ENCODE data around the gene PYY. TPM values are rescaled to one million over a fixed set of nuclear protein-coding genes. Genes with fewer than 3 reads are reported as not detected.

PYY gene
- total and polyA plus RNA-seq, 4 donors: 0.20 to 1.1 TPM; not detected in 2

DNA sequence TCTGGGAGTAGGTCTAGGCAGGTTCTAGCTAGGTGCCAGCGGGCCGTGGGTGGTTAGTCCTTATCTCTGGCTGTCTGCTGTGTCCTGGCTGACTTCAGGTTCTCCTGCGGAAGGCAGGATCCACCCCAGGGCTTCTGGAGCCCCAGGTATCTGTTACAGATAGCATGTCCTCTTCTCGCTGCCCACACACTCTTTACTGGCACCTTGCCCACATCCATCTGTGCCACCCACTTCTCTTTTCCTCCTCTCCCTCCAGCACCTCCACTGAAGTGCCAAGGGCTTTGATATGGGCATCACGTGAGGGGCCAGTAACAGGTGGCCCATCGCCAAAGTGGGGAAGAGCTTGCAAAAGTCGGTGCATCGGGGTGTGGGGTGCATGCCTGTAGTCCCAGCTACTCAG, 41.8 kb downstream of the PYY start:
- DNase-seq (no peak), ATAC-seq (ENCODE audit: low FRiP score) (no peak)
- no peaks in the 10 kb centered on the region for H3K27me3 ChIP-seq (ENCODE audit: control insufficient read depth in 1 of 2, insufficient read depth in 2 of 2, low read length in 1 of 2)
- H3K9me3 ChIP-seq (ENCODE audit: control insufficient read depth, low read length): no peaks in the 10 kb centered on the region
- no peaks in the 10 kb centered on the region for H3K4me1 ChIP-seq (ENCODE audit: control insufficient read depth in 1 of 2, insufficient read depth in 2 of 2, low read length in 2 of 2)
- no peaks in the 10 kb centered on the region for H3K36me3 ChIP-seq (ENCODE audit: control insufficient read depth in 1 of 2, insufficient read depth in 2 of 2, low read length in 1 of 2)
- 49 to 59% methylated on average over 8 of the region's 8 CpGs for WGBS, 2 donors
- H3K4me3 ChIP-seq (ENCODE audit: low read length in 2 of 2): no peak overlapping the region
- no peak overlapping the region for H3K27ac ChIP-seq (ENCODE audit: low read depth in 1 of 2, low read length in 2 of 2)
- intact Hi-C loops (cut with DNase I): no loop called here

DNA sequence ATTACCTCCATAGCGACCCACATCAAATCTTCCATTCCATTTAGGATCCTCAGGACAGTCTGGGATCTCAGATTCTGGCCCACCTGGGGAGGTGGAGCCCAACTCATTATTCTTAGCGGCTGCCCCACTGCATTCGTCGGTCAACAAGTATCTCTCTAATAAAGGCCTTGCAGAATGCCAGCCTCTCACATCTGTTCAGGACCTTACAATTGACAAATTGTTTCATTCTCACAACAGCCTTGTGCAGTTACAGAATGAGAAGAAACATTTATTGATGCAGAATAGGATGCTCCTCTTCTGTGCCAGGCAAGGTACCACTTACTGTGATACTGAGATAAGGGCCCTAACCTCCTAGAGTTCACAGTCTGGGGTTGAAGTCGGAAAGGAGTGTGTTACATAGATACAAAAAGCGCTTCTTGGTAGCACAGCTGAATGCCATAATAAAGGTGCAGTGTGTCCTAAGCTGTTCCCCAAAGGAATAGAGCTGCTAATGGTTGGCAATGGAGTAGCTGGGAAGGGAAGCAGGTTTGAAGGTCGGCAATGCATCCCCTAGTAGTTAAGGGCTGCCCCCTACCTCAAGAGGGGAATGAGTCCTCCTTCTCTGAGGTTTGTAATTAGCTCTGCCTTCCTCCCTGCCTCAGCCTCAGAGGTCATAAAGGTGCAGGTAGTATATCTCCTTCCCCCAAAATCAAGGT, 44.1 kb downstream of the PYY start:
- 66% methylated on average over 7 of the region's 7 CpGs for WGBS, 2 donors
- no peak overlapping the region for H3K27ac ChIP-seq (ENCODE audit: low read depth in 1 of 2, low read length in 2 of 2)
- ATAC-seq (ENCODE audit: low FRiP score) (no peak), DNase-seq (no peak)
- no peak overlapping the region for H3K4me3 ChIP-seq (ENCODE audit: low read length in 2 of 2)
- H3K9me3 ChIP-seq (ENCODE audit: control insufficient read depth, low read length): no peaks in the 10 kb centered on the region
- H3K36me3 ChIP-seq (ENCODE audit: control insufficient read depth in 1 of 2, insufficient read depth in 2 of 2, low read length in 1 of 2): no peaks in the 10 kb centered on the region
- H3K27me3 ChIP-seq (ENCODE audit: control insufficient read depth in 1 of 2, insufficient read depth in 2 of 2, low read length in 1 of 2): no peaks in the 10 kb centered on the region
- no peaks in the 10 kb centered on the region for H3K4me1 ChIP-seq (ENCODE audit: control insufficient read depth in 1 of 2, insufficient read depth in 2 of 2, low read length in 2 of 2)
- intact Hi-C loops (cut with DNase I): loop anchor here in 1 of 2 donors (10.0 kb wide), 1 partner anchor 215 kb away; the partner anchor contains the start of gene HDAC5

DNA sequence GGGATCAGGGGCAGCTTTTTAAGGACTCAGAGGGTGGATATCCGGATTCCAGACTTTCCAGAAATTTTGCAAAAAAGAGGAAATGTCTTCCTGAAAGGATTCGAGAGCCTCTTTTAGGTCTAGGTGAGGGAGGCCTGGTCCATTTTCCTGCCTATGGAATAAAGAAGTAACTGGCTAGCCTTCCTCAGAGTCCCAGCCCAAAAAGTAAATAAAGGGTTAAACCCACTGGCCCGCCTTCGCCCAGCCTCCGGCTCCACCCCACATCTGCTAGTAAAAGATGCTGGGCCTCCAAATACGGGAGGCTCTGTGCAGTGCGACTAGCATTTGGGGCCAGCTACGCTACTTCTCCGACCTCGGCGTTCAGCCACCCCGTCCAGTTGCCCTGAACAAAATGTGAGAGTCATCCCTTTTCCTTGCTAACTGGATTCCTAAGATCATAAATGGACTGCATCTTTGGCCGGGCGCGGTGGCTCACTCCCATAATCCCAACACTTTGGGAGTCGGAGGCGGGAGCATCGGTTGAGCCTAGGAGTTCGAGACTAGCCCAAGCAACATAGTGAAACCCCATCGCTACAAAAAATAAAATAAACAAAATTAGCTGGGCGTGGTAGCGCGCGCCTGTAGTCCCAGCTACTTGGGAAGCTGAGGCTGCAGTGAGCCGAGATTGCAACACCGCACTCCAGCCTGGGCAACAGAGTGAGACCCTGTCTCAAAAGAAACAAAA, 45.6 kb downstream of the PYY start:
- Histone ChIP-seq H3K27ac (ENCODE audit: low read depth in 1 of 2, low read length in 2 of 2) (peak overlapping the region; percentile 9 to 94), H3K4me1 (ENCODE audit: control insufficient read depth in 1 of 2, insufficient read depth in 2 of 2, low read length in 2 of 2) (no peaks in the 10 kb centered on the region), H3K4me3 (ENCODE audit: low read length in 2 of 2) (peak overlapping the region; percentile 77 to 78), H3K36me3 (ENCODE audit: control insufficient read depth in 1 of 2, insufficient read depth in 2 of 2, low read length in 1 of 2) (no peaks in the 10 kb centered on the region), H3K9me3 (ENCODE audit: control insufficient read depth, low read length) (no peaks in the 10 kb centered on the region), H3K27me3 (ENCODE audit: control insufficient read depth in 1 of 2, insufficient read depth in 2 of 2, low read length in 1 of 2) (no peaks in the 10 kb centered on the region)
- intact Hi-C loops (cut with DNase I): loop anchor here in 1 of 2 donors (10.0 kb wide), 1 partner anchor 217 kb away; the partner anchor contains the start of gene HDAC5
- ATAC-seq (ENCODE audit: low FRiP score) (peak; percentile 85), DNase-seq (peak; percentile 82 to 90)
- WGBS, 2 donors: 9 to 10% methylated on average over 26 of the region's 26 CpGs

DNA sequence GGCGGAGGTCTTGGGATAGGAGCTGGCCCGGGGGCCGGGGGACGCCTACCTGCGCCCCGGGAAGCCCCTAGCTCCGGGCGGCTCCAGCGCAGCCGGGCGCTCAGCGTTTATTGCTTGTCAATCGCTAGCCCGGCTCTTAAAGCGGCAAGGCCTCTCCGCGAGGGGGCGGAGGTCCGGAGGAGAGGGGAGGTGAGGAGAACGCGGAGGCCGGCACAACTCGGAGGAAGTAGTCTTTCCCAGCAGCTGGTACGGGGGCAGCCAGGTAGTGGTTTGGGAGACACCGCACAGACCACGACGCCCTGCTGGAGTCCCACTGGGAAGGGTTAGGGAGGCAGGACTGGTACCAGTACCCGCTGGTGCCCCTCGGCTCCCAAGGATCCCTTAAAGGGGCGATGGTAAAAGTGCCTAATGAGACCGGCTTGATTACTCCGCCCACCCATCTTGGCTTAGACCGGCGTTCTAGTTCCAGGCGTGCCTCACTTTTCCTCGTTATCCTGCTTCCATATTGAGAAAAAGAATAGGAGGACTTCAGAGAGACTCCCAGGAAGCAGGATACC, 46.2 kb downstream of the PYY start, which contains the start of gene MPP2:
MPP2 (minus strand) TSS at position 112 of the 557 bp plus-strand sequence. CDS start 3,076 bp downstream, outside the sequence.
- intact Hi-C loops (cut with DNase I): loop anchor here in 1 of 2 donors (10.0 kb wide), 1 partner anchor 217 kb away; the partner anchor contains the start of gene HDAC5

DNA sequence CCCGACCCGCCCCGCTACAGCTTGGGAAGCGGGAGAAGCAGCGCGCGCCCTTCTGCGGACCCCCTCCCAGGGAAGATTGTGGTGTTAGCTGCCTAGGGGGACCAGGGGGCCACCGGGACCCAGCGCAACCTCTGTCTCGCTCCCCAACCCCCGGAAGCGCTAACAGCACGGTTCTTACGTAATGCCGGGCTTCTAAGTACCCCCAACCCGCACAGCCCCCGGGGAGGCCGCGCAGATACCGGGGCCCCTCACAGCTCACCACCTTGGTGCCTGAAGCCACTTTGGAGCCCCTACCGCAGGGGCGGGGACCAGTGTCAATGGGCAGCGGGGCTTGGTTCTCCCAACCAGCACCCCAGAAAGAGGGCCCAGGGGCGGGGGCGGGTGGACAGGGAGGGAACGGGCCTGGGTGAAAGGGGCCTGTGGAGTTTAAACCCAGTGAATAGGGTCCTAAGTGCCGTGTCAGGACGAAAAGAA, 46.8 kb downstream of the PYY start:
- H3K4me1 ChIP-seq (ENCODE audit: control insufficient read depth in 1 of 2, insufficient read depth in 2 of 2, low read length in 2 of 2): no peaks in the 10 kb centered on the region
- WGBS, 2 donors: 1% methylated on average over 29 of the region's 29 CpGs
- intact Hi-C loops (cut with DNase I): loop anchor here in 1 of 2 donors (10.0 kb wide), 1 partner anchor 218 kb away; the partner anchor contains the start of gene HDAC5
- peak overlapping the region; percentile 64 to 94 for H3K27ac ChIP-seq (ENCODE audit: low read depth in 1 of 2, low read length in 2 of 2)
- H3K4me3 ChIP-seq (ENCODE audit: low read length in 2 of 2): peak overlapping the region; percentile 77 to 78
- no peaks in the 10 kb centered on the region for H3K36me3 ChIP-seq (ENCODE audit: control insufficient read depth in 1 of 2, insufficient read depth in 2 of 2, low read length in 1 of 2)
- H3K9me3 ChIP-seq (ENCODE audit: control insufficient read depth, low read length): no peaks in the 10 kb centered on the region
- DNase-seq (no peak), ATAC-seq (ENCODE audit: low FRiP score) (peak; percentile 16)
- no peaks in the 10 kb centered on the region for H3K27me3 ChIP-seq (ENCODE audit: control insufficient read depth in 1 of 2, insufficient read depth in 2 of 2, low read length in 1 of 2)

More for the DNA sequence above, 46.2 kb downstream of the PYY start, which contains the start of gene MPP2:
- H3K27ac ChIP-seq (ENCODE audit: low read depth in 1 of 2, low read length in 2 of 2): peak within 1 kb of the TSS; percentile 64 to 94
- no peaks in the 10 kb centered on the region for H3K36me3 ChIP-seq (ENCODE audit: control insufficient read depth in 1 of 2, insufficient read depth in 2 of 2, low read length in 1 of 2)
- H3K27me3 ChIP-seq (ENCODE audit: control insufficient read depth in 1 of 2, insufficient read depth in 2 of 2, low read length in 1 of 2): no peaks in the 10 kb centered on the region
- WGBS, 2 donors: 0 to 1% methylated on average over 36 of the region's 36 CpGs
- H3K9me3 ChIP-seq (ENCODE audit: control insufficient read depth, low read length): no peaks in the 10 kb centered on the region
- peak; percentile 86 for ATAC-seq (ENCODE audit: low FRiP score)
- H3K4me3 ChIP-seq (ENCODE audit: low read length in 2 of 2): peak within 1 kb of the TSS; percentile 77 to 78
- H3K4me1 ChIP-seq (ENCODE audit: control insufficient read depth in 1 of 2, insufficient read depth in 2 of 2, low read length in 2 of 2): no peaks in the 10 kb centered on the region
- peak; percentile 87 to 93 for DNase-seq

DNA sequence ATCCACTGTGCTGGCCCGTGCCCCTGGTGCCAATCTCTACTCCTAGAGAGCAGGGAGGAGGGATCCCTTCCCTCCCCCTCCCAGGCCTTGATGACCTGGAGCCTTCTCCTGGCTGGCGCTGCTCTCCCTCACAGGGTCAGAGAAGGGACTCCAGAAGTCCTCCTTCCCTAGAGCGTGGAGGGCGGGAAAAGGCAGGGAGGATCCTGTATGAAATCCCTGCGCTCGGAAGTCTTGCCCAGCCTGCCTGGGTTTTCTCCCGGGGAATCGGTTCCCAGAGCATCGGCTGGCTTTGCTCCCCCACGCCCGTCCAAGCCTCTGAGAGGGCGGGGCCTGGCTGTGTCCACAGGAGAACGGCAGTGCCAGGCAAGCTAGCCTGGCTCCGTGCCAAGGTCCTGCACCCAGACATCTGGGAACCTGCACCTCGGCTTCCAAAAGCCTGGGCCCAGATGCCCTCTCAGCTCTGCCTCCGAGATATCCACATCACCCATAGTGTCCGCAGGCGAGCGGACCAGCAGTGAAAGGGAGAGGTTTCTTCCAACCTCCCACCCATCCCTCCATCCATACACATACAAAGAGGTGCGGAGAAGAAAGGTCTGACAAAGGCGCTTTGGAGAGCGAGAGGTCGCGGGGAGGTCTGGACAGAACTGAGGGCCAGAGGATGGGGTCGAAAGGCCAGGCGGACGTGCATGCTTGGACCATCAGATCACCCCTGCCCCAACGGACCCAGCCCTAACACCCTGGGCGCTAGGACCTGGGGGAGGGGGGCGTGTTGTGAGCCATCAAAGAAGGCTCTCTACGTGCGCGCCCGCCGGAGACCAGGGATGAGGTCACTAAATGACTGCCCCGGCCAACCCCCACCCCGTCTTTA, 47.5 kb downstream of the PYY start:
- intact Hi-C loops (cut with DNase I): loop anchor here in 1 of 2 donors (10.0 kb wide), 1 partner anchor 219 kb away; the partner anchor contains the start of gene HDAC5
- no peaks in the 10 kb centered on the region for H3K36me3 ChIP-seq (ENCODE audit: control insufficient read depth in 1 of 2, insufficient read depth in 2 of 2, low read length in 1 of 2)
- peak overlapping the region; percentile 77 to 78 for H3K4me3 ChIP-seq (ENCODE audit: low read length in 2 of 2)
- ATAC-seq (ENCODE audit: low FRiP score) (peak; percentile 86), DNase-seq (peak; percentile 88 to 96)
- no peaks in the 10 kb centered on the region for H3K27me3 ChIP-seq (ENCODE audit: control insufficient read depth in 1 of 2, insufficient read depth in 2 of 2, low read length in 1 of 2)
- peak overlapping the region in 1 of 2 donors; percentile 9 for H3K27ac ChIP-seq (ENCODE audit: low read depth in 1 of 2, low read length in 2 of 2)
- no peaks in the 10 kb centered on the region for H3K9me3 ChIP-seq (ENCODE audit: control insufficient read depth, low read length)
- 1 to 2% methylated on average over 36 to 37 of the region's 37 CpGs for WGBS, 2 donors
- no peaks in the 10 kb centered on the region for H3K4me1 ChIP-seq (ENCODE audit: control insufficient read depth in 1 of 2, insufficient read depth in 2 of 2, low read length in 2 of 2)

DNA sequence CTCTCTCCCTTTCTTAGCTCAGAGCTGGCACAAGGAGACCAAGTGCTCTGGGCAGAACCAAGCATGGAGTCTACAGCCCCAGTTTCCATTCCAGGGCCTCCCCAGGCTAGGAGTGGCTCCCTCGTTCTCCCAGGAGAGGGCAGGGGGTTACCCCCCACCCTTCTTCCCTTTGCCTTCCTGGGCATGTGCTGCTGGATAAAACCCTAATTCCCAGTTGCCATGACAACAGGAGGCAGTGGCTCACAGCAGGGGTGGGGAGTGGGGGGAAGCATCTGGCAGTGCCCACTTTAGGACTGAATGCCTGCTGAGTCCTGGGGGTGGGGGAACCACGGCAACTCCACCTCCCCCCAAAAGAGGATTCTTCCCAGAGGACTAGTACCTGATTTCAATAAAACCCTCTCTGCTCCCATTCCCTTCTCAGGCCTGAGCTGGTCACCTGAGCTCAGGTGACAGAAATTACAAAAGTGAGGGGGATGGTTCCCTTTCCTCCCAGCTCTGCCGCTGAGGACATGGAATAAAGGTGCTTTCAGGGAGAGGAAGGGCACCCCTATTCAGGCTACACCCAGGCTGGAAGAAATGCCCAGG, 48.2 kb downstream of the PYY start:
- H3K4me3 ChIP-seq (ENCODE audit: low read length in 2 of 2): no peak overlapping the region
- 23 to 25% methylated on average over 3 of the region's 3 CpGs for WGBS, 2 donors
- no peaks in the 10 kb centered on the region for H3K27me3 ChIP-seq (ENCODE audit: control insufficient read depth in 1 of 2, insufficient read depth in 2 of 2, low read length in 1 of 2)
- no peak for ATAC-seq (ENCODE audit: low FRiP score)
- no peak for DNase-seq
- intact Hi-C loops (cut with DNase I): loop anchor here in 1 of 2 donors (10.0 kb wide), 1 partner anchor 219 kb away; the partner anchor contains the start of gene HDAC5
- no peak overlapping the region for H3K27ac ChIP-seq (ENCODE audit: low read depth in 1 of 2, low read length in 2 of 2)
- no peaks in the 10 kb centered on the region for H3K4me1 ChIP-seq (ENCODE audit: control insufficient read depth in 1 of 2, insufficient read depth in 2 of 2, low read length in 2 of 2)
- no peaks in the 10 kb centered on the region for H3K36me3 ChIP-seq (ENCODE audit: control insufficient read depth in 1 of 2, insufficient read depth in 2 of 2, low read length in 1 of 2)
- H3K9me3 ChIP-seq (ENCODE audit: control insufficient read depth, low read length): no peaks in the 10 kb centered on the region
